ENCODE measurements around the gene CETN1. TPM values are rescaled to one million over a fixed set of nuclear protein-coding genes. Genes with fewer than 3 reads are reported as not detected.

CETN1 gene
- total and polyA plus RNA-seq, 7 donors: not detected

DNA sequence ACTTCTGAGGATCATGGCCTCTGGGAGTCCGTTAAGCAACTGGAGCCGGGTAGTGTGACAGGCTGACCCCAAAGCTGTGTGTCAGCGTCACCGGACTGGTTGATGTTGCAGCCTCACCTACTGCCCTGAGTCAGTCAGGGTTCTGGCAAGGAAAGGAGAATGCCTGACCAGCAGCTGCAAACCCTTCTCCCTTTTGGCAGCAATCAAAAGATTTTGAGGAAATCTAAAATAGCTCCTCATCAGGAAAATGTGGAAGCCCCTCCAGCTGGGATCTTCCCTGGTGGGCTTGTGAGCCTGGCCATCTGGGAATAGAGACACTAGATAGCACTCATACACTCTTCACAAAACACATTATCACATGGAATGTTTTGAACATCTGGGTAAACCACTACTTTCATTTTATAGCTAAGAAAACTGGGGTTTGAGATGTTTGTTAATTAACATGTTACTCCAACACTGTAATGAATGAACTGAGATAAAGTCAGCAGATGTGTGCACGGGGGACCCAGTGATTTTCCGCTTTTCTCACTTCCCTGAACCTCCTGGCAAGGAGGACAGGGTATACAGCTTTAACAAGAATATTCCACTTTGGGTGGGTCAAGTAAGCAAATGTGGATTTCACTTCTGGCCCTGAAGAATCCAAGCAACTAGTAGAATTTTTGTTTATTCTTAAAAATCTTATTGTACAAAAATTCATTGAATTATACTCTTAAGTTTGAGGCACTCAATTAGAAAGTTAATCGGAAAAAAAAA, 41.3 kb downstream of the CETN1 start:
- WGBS, 2 donors: 61 to 66% methylated on average over 7 of the region's 7 CpGs
- no peak for DNase-seq
- Histone ChIP-seq H3K36me3 (no peaks in the 10 kb centered on the region), H3K9me3 (no peaks in the 10 kb centered on the region), H3K27me3 (no peaks in the 10 kb centered on the region), H3K4me3 (no peak overlapping the region), H3K27ac (no peak overlapping the region), H3K4me1 (no peaks in the 10 kb centered on the region)
- intact Hi-C loops (cut with DNase I): no loop called here
- TF ChIP-seq POLR2AphosphoS5 (IDR thresholded peaks at IDR 0.05) (no peak), POLR2A (IDR thresholded peaks at IDR 0.05) (no peak), EP300 (IDR thresholded peaks at IDR 0.05) (no peak)
- TF ChIP-seq, protein P1, sequence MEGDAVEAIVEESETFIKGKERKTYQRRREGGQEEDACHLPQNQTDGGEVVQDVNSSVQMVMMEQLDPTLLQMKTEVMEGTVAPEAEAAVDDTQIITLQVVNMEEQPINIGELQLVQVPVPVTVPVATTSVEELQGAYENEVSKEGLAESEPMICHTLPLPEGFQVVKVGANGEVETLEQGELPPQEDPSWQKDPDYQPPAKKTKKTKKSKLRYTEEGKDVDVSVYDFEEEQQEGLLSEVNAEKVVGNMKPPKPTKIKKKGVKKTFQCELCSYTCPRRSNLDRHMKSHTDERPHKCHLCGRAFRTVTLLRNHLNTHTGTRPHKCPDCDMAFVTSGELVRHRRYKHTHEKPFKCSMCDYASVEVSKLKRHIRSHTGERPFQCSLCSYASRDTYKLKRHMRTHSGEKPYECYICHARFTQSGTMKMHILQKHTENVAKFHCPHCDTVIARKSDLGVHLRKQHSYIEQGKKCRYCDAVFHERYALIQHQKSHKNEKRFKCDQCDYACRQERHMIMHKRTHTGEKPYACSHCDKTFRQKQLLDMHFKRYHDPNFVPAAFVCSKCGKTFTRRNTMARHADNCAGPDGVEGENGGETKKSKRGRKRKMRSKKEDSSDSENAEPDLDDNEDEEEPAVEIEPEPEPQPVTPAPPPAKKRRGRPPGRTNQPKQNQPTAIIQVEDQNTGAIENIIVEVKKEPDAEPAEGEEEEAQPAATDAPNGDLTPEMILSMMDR (IDR thresholded peaks at IDR 0.05): no peak

- H3K4me1 ChIP-seq: no peaks in the 10 kb centered on the region
- no peaks in the 10 kb centered on the region for H3K27me3 ChIP-seq
- intact Hi-C loops (cut with DNase I): no loop called here
- no peak for DNase-seq
- WGBS, 2 donors: 37 to 79% methylated on average over 6 of the region's 6 CpGs
- no peak overlapping the region for H3K4me3 ChIP-seq
- no peaks in the 10 kb centered on the region for H3K36me3 ChIP-seq
- no peaks in the 10 kb centered on the region for H3K9me3 ChIP-seq
- H3K27ac ChIP-seq: no peak overlapping the region
- TF ChIP-seq POLR2AphosphoS5 (IDR thresholded peaks at IDR 0.05) (no peak), POLR2A (IDR thresholded peaks at IDR 0.05) (no peak), EP300 (IDR thresholded peaks at IDR 0.05) (no peak)
- TF ChIP-seq, protein P1 (IDR thresholded peaks at IDR 0.05): no peak
Observed at GRCh38 chr18:622289-622688, 42.1 kb downstream of the CETN1 start.

- no peak for TF ChIP-seq POLR2A (IDR thresholded peaks at IDR 0.05)
- TF ChIP-seq, protein P1 (IDR thresholded peaks at IDR 0.05): peak in 3 of 4 experiments; percentile 33 to 76 (median 54)
- H3K4me3 ChIP-seq: no peak overlapping the region
- WGBS, 2 donors: 40 to 64% methylated on average over 11 of the region's 11 CpGs
- H3K27ac ChIP-seq: no peak overlapping the region
- H3K9me3 ChIP-seq: no peaks in the 10 kb centered on the region
- no peaks in the 10 kb centered on the region for H3K36me3 ChIP-seq
- no peaks in the 10 kb centered on the region for H3K4me1 ChIP-seq
- H3K27me3 ChIP-seq: no peaks in the 10 kb centered on the region
- DNase-seq: peak; percentile 81
- intact Hi-C loops (cut with DNase I): loop anchor here (2.0 kb wide), 1 partner anchor 215 kb away; no protein-coding TSS in a partner anchor
Observed at GRCh38 chr18:623761-624620, 43.8 kb downstream of the CETN1 start.

GRCh38 chr18:627231-627630, 47.1 kb downstream of the CETN1 start:
- no peak for DNase-seq
- TF ChIP-seq, protein P1 (IDR thresholded peaks at IDR 0.05): no peak
- TF ChIP-seq POLR2A (IDR thresholded peaks at IDR 0.05) (no peak), POLR2AphosphoS5 (IDR thresholded peaks at IDR 0.05) (no peak)
- Histone ChIP-seq H3K9me3 (no peaks in the 10 kb centered on the region), H3K4me1 (no peaks in the 10 kb centered on the region), H3K27me3 (no peaks in the 10 kb centered on the region), H3K4me3 (no peak overlapping the region), H3K36me3 (no peaks in the 10 kb centered on the region), H3K27ac (no peak overlapping the region)
- intact Hi-C loops (cut with DNase I): no loop called here
- WGBS, 2 donors: 70 to 77% methylated on average over 2 of the region's 2 CpGs
